HepG2 (cell line): Measurements from ENCODE around the gene THRA. TPM values are rescaled to one million over a fixed set of nuclear protein-coding genes. Genes with fewer than 3 reads are reported as not detected.
A peak's percentile ranks its signal among the peaks of the same experiment; 100 is the strongest.

Experiments used
- AFF4 ChIP-seq: sonication (generic); formaldehyde crosslinking; IDR thresholded peaks from 2 replicates; pipeline ENCODE4 v1.4.0; 2020; ENCODE audit warnings: missing genetic modification reagents
- CEBPB ChIP-seq: IDR thresholded peaks from 2 replicates; pipeline ENCODE4 v1.6.1; 2011; ENCODE audit warnings: low read depth, low read length, improper control_type of control experiment, borderline replicate concordance
- ERF ChIP-seq: IDR thresholded peaks from 2 replicates; pipeline ENCODE4 v1.6.1; 2018; ENCODE audit warnings: missing biosample characterization, missing genetic modification reagents
- KLF15 ChIP-seq: sonication (generic); formaldehyde crosslinking; IDR thresholded peaks from 2 replicates; pipeline ENCODE4 v1.8.1; 2023; ENCODE audit warnings: borderline replicate concordance, mild to moderate bottlenecking, inconsistent platforms, missing genetic modification reagents, mixed read lengths
- MNT ChIP-seq: fragments of 450-650 bp; IDR thresholded peaks from 2 replicates; pipeline ENCODE4 v1.6.1; 2016
- MTF2 ChIP-seq: sonication (generic); formaldehyde crosslinking; IDR thresholded peaks from 2 replicates; pipeline ENCODE4 v1.5.0; 2020; ENCODE audit warnings: missing genetic modification reagents, borderline replicate concordance
- PATZ1 ChIP-seq: sonication (generic); formaldehyde crosslinking; IDR thresholded peaks from 2 replicates; pipeline ENCODE4 v1.4.0; 2020; ENCODE audit warnings: missing genetic modification reagents
- SP2 ChIP-seq: sonication (generic); formaldehyde crosslinking; IDR thresholded peaks from 2 replicates; pipeline ENCODE4 v1.5.1; 2020; ENCODE audit warnings: mild to moderate bottlenecking, missing genetic modification reagents
- SRSF4 ChIP-seq: fragments of 200-400 bp; formaldehyde crosslinking; IDR thresholded peaks from one replicate; pipeline ENCODE4 v1.6.1; 2018; ENCODE audit warnings: mild to moderate bottlenecking, low read depth, low read length, moderate library complexity; ENCODE audit not compliant: poor library complexity, severe bottlenecking
- TP53 ChIP-seq: sonication (generic); formaldehyde crosslinking; conservative IDR thresholded peaks from 2 replicates; pipeline ENCODE4 v1.4.0; 2020; ENCODE audit warnings: missing genetic modification reagents
- ZBTB49 ChIP-seq: sonication (generic); formaldehyde crosslinking; IDR thresholded peaks from 2 replicates; pipeline ENCODE4 v1.4.0; 2020; ENCODE audit warnings: missing genetic modification reagents, borderline replicate concordance
- ZNF329 ChIP-seq: sonication (generic); formaldehyde crosslinking; IDR thresholded peaks from 2 replicates; pipeline ENCODE4 v1.9.0; 2021; ENCODE audit warnings: low read depth, mild to moderate bottlenecking, missing genetic modification reagents
- ZNF564 ChIP-seq: sonication (generic); formaldehyde crosslinking; IDR thresholded peaks from 2 replicates; pipeline ENCODE4 v1.8.1; 2023; ENCODE audit warnings: mild to moderate bottlenecking, missing genetic modification reagents
- ZNF567 ChIP-seq: sonication (generic); formaldehyde crosslinking; IDR thresholded peaks from 2 replicates; pipeline ENCODE4 v1.8.1; 2023; ENCODE audit warnings: mild to moderate bottlenecking, missing genetic modification reagents, borderline replicate concordance
- ZNF570 ChIP-seq: sonication (generic); formaldehyde crosslinking; IDR thresholded peaks from 2 replicates; pipeline ENCODE4 v1.4.0; 2020; ENCODE audit warnings: mild to moderate bottlenecking, missing genetic modification reagents, borderline replicate concordance
- ZNF619 ChIP-seq: sonication (generic); formaldehyde crosslinking; IDR thresholded peaks from 2 replicates; pipeline ENCODE4 v1.4.0; 2020; ENCODE audit warnings: mild to moderate bottlenecking, missing genetic modification reagents
- ZNF746 ChIP-seq: sonication (generic); formaldehyde crosslinking; IDR thresholded peaks from 2 replicates; pipeline ENCODE4 v1.8.0; 2022; ENCODE audit warnings: mild to moderate bottlenecking, missing genetic modification reagents
- polyA plus RNA-seq, 8 experiments: library from polyadenylated mRNA; depleted of rRNA in 3 of 8; stranded (reverse) in 7 of 8; unstranded in 1 of 8; fragments of >200 nt; fragmentation: Illumina TruSeq in 4 of 8; extraction: Trizol in 4 of 8; gene quantifications; 2 replicates each; pipeline versions ENCODE4 v1.2.1 to v1.2.3, GENCODE V29; 2011 to 2016; ENCODE audit warnings: low read depth in 4 of 8, missing spikeins in 1 of 8, mixed read lengths in 1 of 8; ENCODE audit not compliant: insufficient read depth in 1 of 8
- total RNA-seq, 5 experiments: library from RNA; depleted of rRNA; stranded (reverse); fragments of >200 nt; fragmentation: Illumina TruSeq; extraction: Trizol; gene quantifications; 2 replicates each; pipeline ENCODE4 v1.2.3, GENCODE V29; 2016; ENCODE audit warnings: low read depth in 1 of 5

Gene THRA
- total and polyA plus RNA-seq, 2 of the 13 experiments (the other 11 are each of a cell fraction or from before 2014, with no cell fraction given) = 8.0 to 9.9 TPM

GRCh38 chr17:40038882-40039513, 23.8 kb upstream of the THRA start (continued):
- TF ChIP-seq SP2 (CRISPR knock-in tag) = no peak
- TF ChIP-seq PATZ1 (CRISPR knock-in tag) = 0 out of 2 replicates have a peak, but pooled peaks have one; percentile 25
- no peak for TF ChIP-seq ZBTB49 (CRISPR knock-in tag)
- TF ChIP-seq ZNF619 = no peak
- TF ChIP-seq MTF2 (CRISPR knock-in tag) = no peak
- no peak for TF ChIP-seq ZNF567 (CRISPR knock-in tag)
- TF ChIP-seq ZNF746 (CRISPR knock-in tag) = no peak
- no peak for TF ChIP-seq ERF
- TF ChIP-seq ZNF570 = no peak
- no peak for TF ChIP-seq MNT
- TF ChIP-seq SRSF4 = no peak
- TF ChIP-seq KLF15 (CRISPR knock-in tag) = no peak
- TF ChIP-seq ZNF564 (CRISPR knock-in tag) = no peak
- 0 out of 2 replicates have a peak, but pooled peaks have one; percentile 34 for TF ChIP-seq AFF4 (CRISPR knock-in tag)
- TF ChIP-seq TP53 (CRISPR knock-in tag) = no peak
- no peak for TF ChIP-seq ZNF329 (CRISPR knock-in tag)
- peak; percentile 10; the same call in 1 of the 2 replicates for TF ChIP-seq CEBPB
